NCI-H187 treated with DMSO at 0.1 percent for 48 hours (cell line): ENCODE data around the gene ZNF644.
A peak's percentile ranks its signal among the peaks of the same experiment; 100 is the strongest.
"Not testable (repeated sequence)": the region's sequence is repeated elsewhere in the genome, so short reads cannot be mapped to it uniquely, and the experiment has no call there.

Experiments used
- DNase-seq: peaks from one replicate; lab custom pipeline; 2025; lab: John Stamatoyannopoulos, UW

Gene ZNF644

GRCh38 chr1:90925928-90926869 lies 95.6 kb downstream of the ZNF644 start:
- DNase-seq: no peak

- no peak for DNase-seq
Observed at GRCh38 chr1:90924982-90925381, 96.9 kb downstream of the ZNF644 start.

- no peak for DNase-seq
Observed at GRCh38 chr1:90922996-90923395, 98.8 kb downstream of the ZNF644 start.

- DNase-seq: no peak
Observed at GRCh38 chr1:90922202-90922601, 99.6 kb downstream of the ZNF644 start.

GRCh38 chr1:90919900-90920299 lies 101.9 kb downstream of the ZNF644 start:
- DNase-seq: no peak

GRCh38 chr1:90919190-90919719 lies 102.6 kb downstream of the ZNF644 start:
- no peak for DNase-seq

GRCh38 chr1:90911353-90911752 lies 110.5 kb downstream of the ZNF644 start:
- no peak for DNase-seq

GRCh38 chr1:90902672-90903071 lies 119.2 kb downstream of the ZNF644 start:
- no peak for DNase-seq

GRCh38 chr1:90899263-90899662 lies 122.6 kb downstream of the ZNF644 start:
- no peak for DNase-seq

- DNase-seq: not testable (repeated sequence)
Observed at GRCh38 chr1:90893679-90894078, 128.2 kb downstream of the ZNF644 start.

- DNase-seq: not testable (repeated sequence)
Observed at GRCh38 chr1:90892884-90893283, 129.0 kb downstream of the ZNF644 start.

GRCh38 chr1:90892196-90892595 lies 129.6 kb downstream of the ZNF644 start:
- DNase-seq: not testable (repeated sequence)

GRCh38 chr1:90891756-90892155 lies 130.1 kb downstream of the ZNF644 start:
- DNase-seq: not testable (repeated sequence)

- no peak for DNase-seq
Observed at GRCh38 chr1:90882221-90882620, 139.6 kb downstream of the ZNF644 start.

GRCh38 chr1:90881034-90881433 lies 140.8 kb downstream of the ZNF644 start:
- DNase-seq: no peak

- DNase-seq: peak; percentile 2
Observed at GRCh38 chr1:90879281-90879680, 142.6 kb downstream of the ZNF644 start.

GRCh38 chr1:90876101-90876500 lies 145.7 kb downstream of the ZNF644 start:
- DNase-seq: no peak
